Left lung (tissue), 10 donors: ENCODE data around the gene EGFR. TPM values are rescaled to one million over a fixed set of nuclear protein-coding genes. Genes with fewer than 3 reads are reported as not detected.

Source experiments
- ATAC-seq: fragments of 200-7000 bp; cut with Tn5 transposase; one replicate; pipeline ENCODE4 v1.9.1; 2020; ENCODE audit warnings: moderate library complexity
- DNase-seq, 4 donors: peaks; one replicate each; pipeline ENCODE4 v3.0.0-alpha.2; 2013 to 2020
- H3K27ac ChIP-seq, 2 donors: fragments of 200-600 bp; sonication (generic) in 1 of 2; one replicate each; pipeline versions ENCODE4 v1.5.0 to v1.8.0; 2020 to 2021
- H3K27me3 ChIP-seq, 2 donors: fragments of 200-600 bp; sonication (generic) in 1 of 2; one replicate each; pipeline versions ENCODE4 v1.5.0 to v1.8.0; 2020 to 2021
- H3K36me3 ChIP-seq, 2 donors: fragments of 200-600 bp; sonication (generic) in 1 of 2; one replicate each; pipeline versions ENCODE4 v1.5.0 to v1.8.0; 2020 to 2021
- H3K4me1 ChIP-seq, 2 donors: fragments of 200-600 bp; one replicate each; pipeline ENCODE4 v1.8.0; 2021
- H3K4me3 ChIP-seq, 2 donors: fragments of 200-600 bp; sonication (generic) in 1 of 2; one replicate each; pipeline versions ENCODE4 v1.5.0 to v1.8.0; 2020 to 2021; ENCODE audit warnings: mild to moderate bottlenecking in 1 of 2
- H3K9me3 ChIP-seq, 2 donors: fragments of 200-600 bp; sonication (generic) in 1 of 2; one replicate each; pipeline versions ENCODE4 v1.5.0 to v1.8.0; 2020 to 2021
- intact Hi-C, 2 donors: fragments of 100-400 bp; cut with DNase I; formaldehyde crosslinking; loops; one replicate each; pipeline versions ENCODE4 v1.11.2 to v1.14.2; 2022
- polyA plus RNA-seq, 6 donors: library from polyadenylated mRNA; unstranded; fragments of 120-200 nt; gene quantifications; one replicate each; pipeline ENCODE4 v1.2.1, GENCODE V29; 2013; ENCODE audit not compliant: insufficient read length in 6 of 6
- total RNA-seq, 2 donors: library from RNA; stranded (reverse); fragmentation: NEBNext Ultra II Directional; extraction: Animal tissue kit (Norgen Biotek cat#: 25700); gene quantifications; one replicate each; pipeline ENCODE4 v1.2.1, GENCODE V29; 2021
- TF ChIP-seq, protein P1 (sequence below), 2 donors: fragments of 200-600 bp; sonication (generic) in 1 of 2; IDR thresholded peaks; one replicate each; pipeline versions ENCODE4 v1.5.0 to v1.8.0; 2021; ENCODE audit warnings: antibody characterized with exemption in 2 of 2
- donor health status: DM: no; HTN: yes; CAD: no.
- donor health status: DM: no; HTN: no; CAD: no.

The EGFR gene
- total and polyA plus RNA-seq, 8 donors: 48.7 to 79.3 (median 54.1) TPM

- TF ChIP-seq, protein P1, sequence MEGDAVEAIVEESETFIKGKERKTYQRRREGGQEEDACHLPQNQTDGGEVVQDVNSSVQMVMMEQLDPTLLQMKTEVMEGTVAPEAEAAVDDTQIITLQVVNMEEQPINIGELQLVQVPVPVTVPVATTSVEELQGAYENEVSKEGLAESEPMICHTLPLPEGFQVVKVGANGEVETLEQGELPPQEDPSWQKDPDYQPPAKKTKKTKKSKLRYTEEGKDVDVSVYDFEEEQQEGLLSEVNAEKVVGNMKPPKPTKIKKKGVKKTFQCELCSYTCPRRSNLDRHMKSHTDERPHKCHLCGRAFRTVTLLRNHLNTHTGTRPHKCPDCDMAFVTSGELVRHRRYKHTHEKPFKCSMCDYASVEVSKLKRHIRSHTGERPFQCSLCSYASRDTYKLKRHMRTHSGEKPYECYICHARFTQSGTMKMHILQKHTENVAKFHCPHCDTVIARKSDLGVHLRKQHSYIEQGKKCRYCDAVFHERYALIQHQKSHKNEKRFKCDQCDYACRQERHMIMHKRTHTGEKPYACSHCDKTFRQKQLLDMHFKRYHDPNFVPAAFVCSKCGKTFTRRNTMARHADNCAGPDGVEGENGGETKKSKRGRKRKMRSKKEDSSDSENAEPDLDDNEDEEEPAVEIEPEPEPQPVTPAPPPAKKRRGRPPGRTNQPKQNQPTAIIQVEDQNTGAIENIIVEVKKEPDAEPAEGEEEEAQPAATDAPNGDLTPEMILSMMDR (IDR thresholded peaks at IDR 0.05): no peak
- no peaks in the 10 kb centered on the region for H3K27me3 ChIP-seq
- H3K4me1 ChIP-seq: no peaks in the 10 kb centered on the region
- intact Hi-C loops: no loop called here
- no peak overlapping the region for H3K27ac ChIP-seq
- H3K9me3 ChIP-seq: no peaks in the 10 kb centered on the region
- ATAC-seq (no peak), DNase-seq (no peak)
- no peaks in the 10 kb centered on the region for H3K36me3 ChIP-seq
- no peak overlapping the region for H3K4me3 ChIP-seq
These were observed 220.6 kb downstream of the EGFR start for GRCh38 chr7:55239406-55239805.

- TF ChIP-seq, protein P1 (IDR thresholded peaks at IDR 0.05): no peak
- Histone ChIP-seq H3K4me3 (no peak overlapping the region), H3K27ac (no peak overlapping the region), H3K9me3 (no peaks in the 10 kb centered on the region), H3K4me1 (no peaks in the 10 kb centered on the region), H3K27me3 (no peaks in the 10 kb centered on the region), H3K36me3 (no peaks in the 10 kb centered on the region)
- ATAC-seq (no peak), DNase-seq (no peak)
- intact Hi-C loops: no loop called here
These were observed 221.8 kb downstream of the EGFR start for GRCh38 chr7:55240418-55241142.

- Histone ChIP-seq H3K27ac (no peak overlapping the region), H3K9me3 (no peaks in the 10 kb centered on the region), H3K36me3 (no peaks in the 10 kb centered on the region), H3K4me1 (no peaks in the 10 kb centered on the region), H3K4me3 (no peak overlapping the region), H3K27me3 (no peaks in the 10 kb centered on the region)
- TF ChIP-seq, protein P1 (IDR thresholded peaks at IDR 0.05): no peak
- DNase-seq: no peak
- intact Hi-C loops: no loop called here
- ATAC-seq: no peak
These were observed 223.1 kb downstream of the EGFR start for GRCh38 chr7:55241958-55242357.

GRCh38 chr7:55242613-55243012 is 223.8 kb downstream of the EGFR start:
- intact Hi-C loops: no loop called here
- DNase-seq (no peak), ATAC-seq (no peak)
- TF ChIP-seq, protein P1 (IDR thresholded peaks at IDR 0.05): no peak
- H3K4me3 ChIP-seq: no peak overlapping the region
- H3K4me1 ChIP-seq: no peaks in the 10 kb centered on the region
- H3K9me3 ChIP-seq: no peaks in the 10 kb centered on the region
- H3K27ac ChIP-seq: no peak overlapping the region
- no peaks in the 10 kb centered on the region for H3K27me3 ChIP-seq
- no peaks in the 10 kb centered on the region for H3K36me3 ChIP-seq

GRCh38 chr7:55244006-55244745 is 225.4 kb downstream of the EGFR start:
- intact Hi-C loops: no loop called here
- TF ChIP-seq, protein P1 (IDR thresholded peaks at IDR 0.05): no peak

More at GRCh38 chr7:55244006-55244745, 225.4 kb downstream of the EGFR start:
- no peak for ATAC-seq
- DNase-seq: no peak
- Histone ChIP-seq H3K9me3 (no peaks in the 10 kb centered on the region), H3K27me3 (no peaks in the 10 kb centered on the region), H3K27ac (no peak overlapping the region), H3K36me3 (no peaks in the 10 kb centered on the region), H3K4me3 (no peak overlapping the region), H3K4me1 (no peaks in the 10 kb centered on the region)
